OCI-LY7 (cell line): ENCODE data around the gene KANSL1L. TPM values are rescaled to one million over a fixed set of nuclear protein-coding genes. Genes with fewer than 3 reads are reported as not detected.
A peak's percentile ranks its signal among the peaks of the same experiment; 100 is the strongest.

Experiments used
- BruUV-seq: library from RNA; stranded (reverse); fragments of 400-500 nt; replicated peaks from 2 replicates; lab custom pipeline; 2021; lab: Mats Ljungman, UMichigan
- CTCF ChIA-PET: fragments of 300-600 bp; sonication (Branson Sonifier 250); formaldehyde crosslinking; loops from one replicate; lab custom pipeline; 2022; ENCODE audit warnings: antibody characterized with exemption; ENCODE audit not compliant: unreplicated experiment; lab: Charles Lee
- POLR2A ChIA-PET: fragments of 300-600 bp; sonication (Branson Sonifier 250); formaldehyde crosslinking; loops from one replicate; lab custom pipeline; 2022; ENCODE audit warnings: antibody characterized with exemption; lab: Charles Lee
- DNase-seq: peaks from one replicate; pipeline ENCODE4 v3.0.0-alpha.2; 2015; ENCODE audit warnings: low spot score
- H2AFZ ChIP-seq: fragments of 200-600 bp; sonication (generic), shearing (Covaris generic); 2 replicates; pipeline ENCODE4 v1.6.1; 2014; ENCODE audit warnings: mild to moderate bottlenecking, antibody characterized with exemption, low read length, moderate library complexity
- H3K27ac ChIP-seq: fragments of 200-600 bp; sonication (generic); 2 replicates; pipeline ENCODE4 v1.5.1; 2014; ENCODE audit warnings: mixed run types, low read depth, mild to moderate bottlenecking, moderate library complexity, low read length, inconsistent platforms; ENCODE audit not compliant: poor library complexity, severe bottlenecking
- H3K36me3 ChIP-seq: fragments of 200-600 bp; sonication (generic); 2 replicates; pipeline ENCODE4 v1.6.1; 2014; ENCODE audit warnings: mild to moderate bottlenecking, antibody characterized with exemption, low read length, moderate library complexity, mixed read lengths; ENCODE audit not compliant: insufficient read depth
- H3K4me1 ChIP-seq: fragments of 200-600 bp; sonication (generic); 2 replicates; pipeline ENCODE4 v1.5.1; 2014; ENCODE audit warnings: mild to moderate bottlenecking, low read length; ENCODE audit not compliant: insufficient read depth, poor library complexity, severe bottlenecking
- H3K4me2 ChIP-seq: fragments of 200-600 bp; sonication (generic); 2 replicates; pipeline ENCODE4 v1.6.1; 2014; ENCODE audit warnings: mild to moderate bottlenecking, low read length
- H3K4me3 ChIP-seq: fragments of 200-600 bp; sonication (generic); 2 replicates; pipeline ENCODE4 v1.5.1; 2014; ENCODE audit warnings: mild to moderate bottlenecking, low read depth, low read length; ENCODE audit not compliant: poor library complexity, severe bottlenecking
- H3K79me2 ChIP-seq: fragments of 200-600 bp; sonication (generic); 2 replicates; pipeline ENCODE4 v1.6.1; 2016; ENCODE audit warnings: low read depth, mild to moderate bottlenecking, low read length, moderate library complexity, mixed read lengths; ENCODE audit not compliant: insufficient read depth
- H3K9me2 ChIP-seq: fragments of 200-600 bp; sonication (generic); 2 replicates; pipeline ENCODE4 v1.6.1; 2016; ENCODE audit warnings: mild to moderate bottlenecking, low read length, mixed read lengths; ENCODE audit not compliant: insufficient read depth
- H3K9me3 ChIP-seq: fragments of 200-600 bp; sonication (generic); 2 replicates; pipeline ENCODE4 v1.6.1; 2014; ENCODE audit warnings: mild to moderate bottlenecking, mixed run types, low read length, mixed read lengths
- H4K20me1 ChIP-seq: fragments of 200-600 bp; sonication (generic); 2 replicates; pipeline ENCODE4 v1.6.1; 2014; ENCODE audit warnings: mild to moderate bottlenecking, antibody characterized with exemption, low read length, moderate library complexity, mixed read lengths; ENCODE audit not compliant: insufficient read depth
- EZH2phosphoT487 ChIP-seq: fragments of 200-600 bp; sonication (generic); IDR thresholded peaks from 2 replicates; pipeline ENCODE4 v1.6.1; 2018; ENCODE audit warnings: low read depth, borderline replicate concordance, mild to moderate bottlenecking, mixed run types, antibody characterized with exemption, low read length, moderate library complexity, mixed read lengths
- intact Hi-C: fragments of 100-400 bp; cut with micrococcal nuclease; formaldehyde crosslinking; loops from one replicate; pipeline ENCODE4 v1.10.0; 2022; ENCODE audit not compliant: unreplicated experiment
- total RNA-seq, 2 experiments: library from RNA; depleted of rRNA in 1 of 2; stranded (reverse); fragments of >200 nt in 1 of 2; shearing (Covaris generic) in 1 of 2; gene quantifications; 2 replicates each; pipeline ENCODE4 v1.2.3, GENCODE V29; 2014 to 2022
- TF ChIP-seq, protein P1 (sequence below): fragments of 200-600 bp; sonication (generic); conservative IDR thresholded peaks from 2 replicates; pipeline ENCODE4 v1.5.1; 2014; ENCODE audit warnings: mild to moderate bottlenecking, antibody characterized with exemption, low read length, moderate library complexity, mixed read lengths

KANSL1L gene
- total RNA-seq, 2 experiments from 2014 or later, result 22.0 to 22.9 TPM

DNA sequence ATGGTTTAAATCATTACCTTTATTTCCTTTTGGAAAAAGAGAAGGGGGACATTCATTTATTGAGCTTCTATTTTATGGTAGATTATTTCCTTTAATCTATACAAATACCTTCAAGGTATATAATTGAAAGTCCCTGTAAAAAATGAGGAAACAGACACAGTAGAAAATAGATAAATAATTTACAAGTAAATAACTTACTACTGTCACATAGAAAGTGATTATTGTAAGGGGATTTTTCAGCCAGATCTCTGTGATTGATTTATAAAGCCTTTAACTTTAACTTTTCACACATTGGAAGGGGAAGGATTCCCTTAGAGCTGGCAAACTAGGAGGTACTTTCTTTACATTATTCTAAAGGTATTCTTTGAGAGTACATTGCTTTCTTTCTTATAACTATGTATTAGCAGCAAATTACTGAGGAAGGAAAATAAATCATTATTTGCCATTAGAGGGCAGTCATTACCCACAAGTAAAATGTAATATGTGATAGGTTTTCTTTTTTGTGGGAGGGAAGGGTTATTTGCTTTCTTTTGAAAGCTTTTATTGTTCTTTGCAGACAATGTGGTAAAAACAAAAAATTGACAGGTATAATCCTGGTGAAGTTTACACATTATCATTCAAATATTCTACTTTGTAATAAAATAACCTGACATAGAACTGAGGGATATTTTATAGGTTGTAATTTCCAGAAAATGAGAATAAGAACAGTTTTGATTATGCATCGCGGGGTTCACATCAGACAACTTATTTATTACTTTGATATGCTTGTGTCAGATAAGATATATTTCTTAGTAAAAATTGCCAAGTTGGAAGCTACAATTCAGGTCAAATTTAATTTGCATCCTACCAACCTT, 193.6 kb downstream of the KANSL1L start:
- peak; percentile 50 for DNase-seq
- BruUV-seq, result no TSS peak

DNA sequence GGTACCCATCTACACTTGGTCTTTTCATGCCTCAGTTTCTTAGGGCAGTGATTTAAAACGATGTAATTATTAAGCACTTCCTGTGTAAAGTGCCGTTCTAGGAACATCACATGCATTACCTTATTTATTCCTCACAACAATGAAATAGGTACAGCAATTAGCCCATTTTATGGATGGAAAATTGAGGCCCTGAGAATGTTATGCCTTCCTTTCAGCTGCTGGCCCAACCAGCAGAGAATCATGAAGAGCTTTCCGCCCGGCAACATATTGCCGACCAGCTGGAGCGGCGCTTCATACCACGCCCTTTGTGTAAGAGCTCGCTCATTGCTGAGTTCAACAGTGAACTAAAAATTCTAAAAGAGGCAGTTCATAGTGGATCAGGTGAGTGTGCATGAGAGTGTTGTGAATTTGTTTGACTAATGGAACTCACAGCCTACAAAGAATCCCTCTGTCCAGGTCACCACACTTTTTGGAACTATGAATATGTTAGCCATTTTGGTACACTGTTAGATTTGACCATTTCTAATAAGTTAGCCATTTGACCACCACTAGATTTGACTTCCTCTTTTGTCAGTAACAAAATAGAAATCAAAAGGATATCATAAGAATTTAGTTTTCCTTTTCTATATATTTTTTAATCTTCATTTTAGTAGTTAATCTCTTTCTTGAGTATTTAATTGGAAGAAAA, 194.4 kb downstream of the KANSL1L start:
- TF ChIP-seq, protein P1, sequence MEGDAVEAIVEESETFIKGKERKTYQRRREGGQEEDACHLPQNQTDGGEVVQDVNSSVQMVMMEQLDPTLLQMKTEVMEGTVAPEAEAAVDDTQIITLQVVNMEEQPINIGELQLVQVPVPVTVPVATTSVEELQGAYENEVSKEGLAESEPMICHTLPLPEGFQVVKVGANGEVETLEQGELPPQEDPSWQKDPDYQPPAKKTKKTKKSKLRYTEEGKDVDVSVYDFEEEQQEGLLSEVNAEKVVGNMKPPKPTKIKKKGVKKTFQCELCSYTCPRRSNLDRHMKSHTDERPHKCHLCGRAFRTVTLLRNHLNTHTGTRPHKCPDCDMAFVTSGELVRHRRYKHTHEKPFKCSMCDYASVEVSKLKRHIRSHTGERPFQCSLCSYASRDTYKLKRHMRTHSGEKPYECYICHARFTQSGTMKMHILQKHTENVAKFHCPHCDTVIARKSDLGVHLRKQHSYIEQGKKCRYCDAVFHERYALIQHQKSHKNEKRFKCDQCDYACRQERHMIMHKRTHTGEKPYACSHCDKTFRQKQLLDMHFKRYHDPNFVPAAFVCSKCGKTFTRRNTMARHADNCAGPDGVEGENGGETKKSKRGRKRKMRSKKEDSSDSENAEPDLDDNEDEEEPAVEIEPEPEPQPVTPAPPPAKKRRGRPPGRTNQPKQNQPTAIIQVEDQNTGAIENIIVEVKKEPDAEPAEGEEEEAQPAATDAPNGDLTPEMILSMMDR, result no peak
- no peak for TF ChIP-seq EZH2phosphoT487
- H3K27ac ChIP-seq, result no peak overlapping the region
- H3K79me2 ChIP-seq, result no peaks in the 10 kb centered on the region
- no peak overlapping the region for H2AFZ ChIP-seq
- no peaks in the 10 kb centered on the region for H3K9me3 ChIP-seq
- no peak for DNase-seq
- H3K9me2 ChIP-seq, result no peaks in the 10 kb centered on the region
- BruUV-seq, result no TSS peak
- CTCF ChIA-PET, result no interaction called here
- POLR2A ChIA-PET, result interaction anchor here (0.7 kb wide), 1 partner anchor 26 kb away, joined by 4 read pairs; no protein-coding TSS in a partner anchor
- no peak overlapping the region for H3K4me3 ChIP-seq
- intact Hi-C loops, result loop anchor here (1.0 to 5.0 kb wide), 3 partner anchors 95 to 222 kb away; no protein-coding TSS in a partner anchor
- H4K20me1 ChIP-seq, result no peaks in the 10 kb centered on the region
- no peak overlapping the region for H3K4me2 ChIP-seq
- no peaks in the 10 kb centered on the region for H3K36me3 ChIP-seq
- H3K4me1 ChIP-seq, result no peaks in the 10 kb centered on the region

More for the DNA sequence above, 193.6 kb downstream of the KANSL1L start:
- H2AFZ ChIP-seq, result no peak overlapping the region
- no peak overlapping the region for H3K27ac ChIP-seq
- no peak overlapping the region for H3K4me2 ChIP-seq
- no peaks in the 10 kb centered on the region for H3K36me3 ChIP-seq
- H3K79me2 ChIP-seq, result no peaks in the 10 kb centered on the region
- H3K9me3 ChIP-seq, result no peaks in the 10 kb centered on the region
- TF ChIP-seq, protein P1, result peak; percentile 82
- no peak for TF ChIP-seq EZH2phosphoT487
- H3K9me2 ChIP-seq, result no peaks in the 10 kb centered on the region
- intact Hi-C loops, result loop anchor here (1.0 to 5.0 kb wide), 3 partner anchors 95 to 222 kb away; no protein-coding TSS in a partner anchor
- no peak overlapping the region for H3K4me3 ChIP-seq
- POLR2A ChIA-PET, result interaction anchor here (0.6 to 0.7 kb wide), 2 partner anchors 25 to 237 kb away, joined by 3 to 4 read pairs; no protein-coding TSS in a partner anchor
- H3K4me1 ChIP-seq, result no peaks in the 10 kb centered on the region
- CTCF ChIA-PET, result no interaction called here
- no peaks in the 10 kb centered on the region for H4K20me1 ChIP-seq
